ENCODE measurements around the gene EAF2. TPM values are rescaled to one million over a fixed set of nuclear protein-coding genes. Genes with fewer than 3 reads are reported as not detected.

The EAF2 gene
- total and polyA plus RNA-seq, 2 of the 13 experiments (the other 11 are each of a cell fraction or from before 2014, with no cell fraction given): 4.0 to 14.6 TPM

DNA sequence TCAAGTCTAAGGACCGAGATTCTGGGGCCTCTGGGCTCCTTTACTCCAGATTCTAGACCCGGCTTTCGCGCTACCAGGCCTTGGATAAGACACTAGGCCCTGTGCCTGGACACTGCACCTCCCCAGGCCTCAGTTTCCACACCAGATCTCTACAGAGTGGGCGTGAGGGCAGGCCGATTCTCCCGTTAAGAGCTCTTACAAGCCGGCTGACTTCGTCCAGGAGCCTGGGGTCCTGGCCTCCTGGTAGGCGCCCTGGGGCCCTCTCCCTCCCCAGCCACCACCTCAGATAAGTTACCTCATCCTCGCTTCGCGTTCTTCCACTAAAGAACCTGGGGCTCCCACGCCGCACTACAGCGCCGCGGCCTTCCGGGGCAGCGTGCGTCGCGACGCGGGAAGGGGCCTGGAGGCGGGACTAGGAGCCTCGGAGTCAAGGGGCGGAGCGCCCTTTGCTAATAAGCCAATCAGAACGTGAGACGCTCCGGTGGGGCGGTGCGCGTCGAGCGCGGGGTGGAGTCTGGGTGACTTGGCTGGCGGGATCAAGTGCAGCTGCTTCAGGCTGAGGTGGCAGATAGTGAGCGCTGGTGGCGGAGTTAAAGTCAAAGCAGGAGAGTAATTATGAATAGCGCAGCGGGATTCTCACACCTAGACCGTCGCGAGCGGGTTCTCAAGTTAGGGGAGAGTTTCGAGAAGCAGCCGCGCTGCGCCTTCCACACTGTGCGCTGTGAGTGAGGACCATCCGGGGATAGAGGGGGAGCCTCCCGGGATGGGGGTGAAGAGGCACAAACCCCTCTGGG lies at the start of gene EAF2, which contains the start of gene IQCB1 (continued):
- TF ChIP-seq, protein P1, sequence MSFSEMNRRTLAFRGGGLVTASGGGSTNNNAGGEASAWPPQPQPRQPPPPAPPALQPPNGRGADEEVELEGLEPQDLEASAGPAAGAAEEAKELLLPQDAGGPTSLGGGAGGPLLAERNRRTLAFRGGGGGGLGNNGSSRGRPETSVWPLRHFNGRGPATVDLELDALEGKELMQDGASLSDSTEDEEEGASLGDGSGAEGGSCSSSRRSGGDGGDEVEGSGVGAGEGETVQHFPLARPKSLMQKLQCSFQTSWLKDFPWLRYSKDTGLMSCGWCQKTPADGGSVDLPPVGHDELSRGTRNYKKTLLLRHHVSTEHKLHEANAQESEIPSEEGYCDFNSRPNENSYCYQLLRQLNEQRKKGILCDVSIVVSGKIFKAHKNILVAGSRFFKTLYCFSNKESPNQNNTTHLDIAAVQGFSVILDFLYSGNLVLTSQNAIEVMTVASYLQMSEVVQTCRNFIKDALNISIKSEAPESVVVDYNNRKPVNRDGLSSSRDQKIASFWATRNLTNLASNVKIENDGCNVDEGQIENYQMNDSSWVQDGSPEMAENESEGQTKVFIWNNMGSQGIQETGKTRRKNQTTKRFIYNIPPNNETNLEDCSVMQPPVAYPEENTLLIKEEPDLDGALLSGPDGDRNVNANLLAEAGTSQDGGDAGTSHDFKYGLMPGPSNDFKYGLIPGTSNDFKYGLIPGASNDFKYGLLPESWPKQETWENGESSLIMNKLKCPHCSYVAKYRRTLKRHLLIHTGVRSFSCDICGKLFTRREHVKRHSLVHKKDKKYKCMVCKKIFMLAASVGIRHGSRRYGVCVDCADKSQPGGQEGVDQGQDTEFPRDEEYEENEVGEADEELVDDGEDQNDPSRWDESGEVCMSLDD (CRISPR knock-in tag; IDR thresholded peaks at IDR 0.05; ENCODE audit: borderline replicate concordance): 0 out of 2 replicates have a peak, but pooled peaks have one; percentile 63
- 0 out of 2 replicates have a peak, but pooled peaks have one; percentile 32 for TF ChIP-seq PPARG (CRISPR knock-in tag; conservative IDR thresholded peaks at IDR 0.05)
- TF ChIP-seq POGZ (CRISPR knock-in tag; IDR thresholded peaks at IDR 0.05): peak; percentile 65
- peak; percentile 68; the same call in 1 of the 2 replicates for TF ChIP-seq ZMAT3 (CRISPR knock-in tag; conservative IDR thresholded peaks at IDR 0.05)
- peak; percentile 48; the same call in 1 of the 2 replicates for TF ChIP-seq MED1 (CRISPR knock-in tag; IDR thresholded peaks at IDR 0.05)
- TF ChIP-seq ZNF558 (CRISPR knock-in tag; IDR thresholded peaks at IDR 0.05; ENCODE audit: borderline replicate concordance): no peak; the same call in 1 of the 2 replicates
- TF ChIP-seq EEA1 (CRISPR knock-in tag; IDR thresholded peaks at IDR 0.05; ENCODE audit: borderline replicate concordance): peak; percentile 32; the same call in 1 of the 2 replicates
- peak; percentile 63; the same call in 1 of the 2 replicates for TF ChIP-seq BRCA1 (CRISPR knock-in tag; IDR thresholded peaks at IDR 0.05)
- TF ChIP-seq MEF2D (CRISPR knock-in tag; IDR thresholded peaks at IDR 0.05): peak; percentile 56; the same call in 1 of the 2 replicates
- 0 out of 2 replicates have a peak, but pooled peaks have one; percentile 3 for TF ChIP-seq MEIS2 (CRISPR knock-in tag; IDR thresholded peaks at IDR 0.05)
- no peak for TF ChIP-seq MTA3 (CRISPR knock-in tag; IDR thresholded peaks at IDR 0.05)
- peak; percentile 61; the same call in 1 of the 2 replicates for TF ChIP-seq HOXA5 (CRISPR knock-in tag; IDR thresholded peaks at IDR 0.05)
- TF ChIP-seq ZNF589 (CRISPR knock-in tag; conservative IDR thresholded peaks at IDR 0.05): no peak
- TF ChIP-seq SAFB2 (CRISPR knock-in tag; IDR thresholded peaks at IDR 0.05; ENCODE audit: borderline replicate concordance, low read depth): peak; percentile 65; the same call in 1 of the 2 replicates
- no peak for TF ChIP-seq CAMTA2 (CRISPR knock-in tag; IDR thresholded peaks at IDR 0.05; ENCODE audit: borderline replicate concordance)
- TF ChIP-seq IKZF4 (CRISPR knock-in tag; IDR thresholded peaks at IDR 0.05; ENCODE audit: borderline replicate concordance, low read depth, not compliant biosample characterization): peak; percentile 36
- TF ChIP-seq, protein P2, sequence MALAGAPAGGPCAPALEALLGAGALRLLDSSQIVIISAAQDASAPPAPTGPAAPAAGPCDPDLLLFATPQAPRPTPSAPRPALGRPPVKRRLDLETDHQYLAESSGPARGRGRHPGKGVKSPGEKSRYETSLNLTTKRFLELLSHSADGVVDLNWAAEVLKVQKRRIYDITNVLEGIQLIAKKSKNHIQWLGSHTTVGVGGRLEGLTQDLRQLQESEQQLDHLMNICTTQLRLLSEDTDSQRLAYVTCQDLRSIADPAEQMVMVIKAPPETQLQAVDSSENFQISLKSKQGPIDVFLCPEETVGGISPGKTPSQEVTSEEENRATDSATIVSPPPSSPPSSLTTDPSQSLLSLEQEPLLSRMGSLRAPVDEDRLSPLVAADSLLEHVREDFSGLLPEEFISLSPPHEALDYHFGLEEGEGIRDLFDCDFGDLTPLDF (CRISPR knock-in tag; IDR thresholded peaks at IDR 0.05): peak; percentile 90
- TF ChIP-seq, protein P3, sequence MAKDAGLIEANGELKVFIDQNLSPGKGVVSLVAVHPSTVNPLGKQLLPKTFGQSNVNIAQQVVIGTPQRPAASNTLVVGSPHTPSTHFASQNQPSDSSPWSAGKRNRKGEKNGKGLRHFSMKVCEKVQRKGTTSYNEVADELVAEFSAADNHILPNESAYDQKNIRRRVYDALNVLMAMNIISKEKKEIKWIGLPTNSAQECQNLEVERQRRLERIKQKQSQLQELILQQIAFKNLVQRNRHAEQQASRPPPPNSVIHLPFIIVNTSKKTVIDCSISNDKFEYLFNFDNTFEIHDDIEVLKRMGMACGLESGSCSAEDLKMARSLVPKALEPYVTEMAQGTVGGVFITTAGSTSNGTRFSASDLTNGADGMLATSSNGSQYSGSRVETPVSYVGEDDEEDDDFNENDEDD (CRISPR knock-in tag; IDR thresholded peaks at IDR 0.05; ENCODE audit: borderline replicate concordance): peak; percentile 94
- TF ChIP-seq MTA1 (CRISPR knock-in tag; IDR thresholded peaks at IDR 0.05; ENCODE audit: borderline replicate concordance): 0 out of 2 replicates have a peak, but pooled peaks have one; percentile 30
- TF ChIP-seq SETDB1 (CRISPR knock-in tag; IDR thresholded peaks at IDR 0.05; ENCODE audit: borderline replicate concordance): no peak
- TF ChIP-seq, protein P4, sequence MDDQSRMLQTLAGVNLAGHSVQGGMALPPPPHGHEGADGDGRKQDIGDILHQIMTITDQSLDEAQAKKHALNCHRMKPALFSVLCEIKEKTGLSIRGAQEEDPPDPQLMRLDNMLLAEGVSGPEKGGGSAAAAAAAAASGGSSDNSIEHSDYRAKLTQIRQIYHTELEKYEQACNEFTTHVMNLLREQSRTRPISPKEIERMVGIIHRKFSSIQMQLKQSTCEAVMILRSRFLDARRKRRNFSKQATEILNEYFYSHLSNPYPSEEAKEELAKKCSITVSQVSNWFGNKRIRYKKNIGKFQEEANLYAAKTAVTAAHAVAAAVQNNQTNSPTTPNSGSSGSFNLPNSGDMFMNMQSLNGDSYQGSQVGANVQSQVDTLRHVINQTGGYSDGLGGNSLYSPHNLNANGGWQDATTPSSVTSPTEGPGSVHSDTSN (CRISPR knock-in tag; IDR thresholded peaks at IDR 0.05; ENCODE audit: borderline replicate concordance): 0 out of 2 replicates have a peak, but pooled peaks have one; percentile 38
- TF ChIP-seq GFI1 (CRISPR knock-in tag; IDR thresholded peaks at IDR 0.05; ENCODE audit: borderline replicate concordance): 0 out of 2 replicates have a peak, but pooled peaks have one; percentile 51

Measured in HepG2 (cell line).